Caco-2 (cell line): ENCODE data around the gene CHST9. TPM values are rescaled to one million over a fixed set of nuclear protein-coding genes. Genes with fewer than 3 reads are reported as not detected.

Source experiments
- BruUV-seq: library from RNA; stranded (reverse); fragments of 400-500 nt; replicated peaks from 2 replicates; lab custom pipeline; 2021; lab: Mats Ljungman, UMichigan
- CTCF ChIA-PET: fragments of 300-600 bp; sonication (Branson Sonifier 250); formaldehyde crosslinking; loops from one replicate; lab custom pipeline; 2022; ENCODE audit warnings: antibody characterized with exemption; lab: Charles Lee
- POLR2A ChIA-PET: fragments of 300-600 bp; sonication (Branson Sonifier 250); formaldehyde crosslinking; loops from one replicate; lab custom pipeline; 2022; ENCODE audit warnings: antibody characterized with exemption; lab: Charles Lee
- DNase-seq, 2 experiments: peaks; one replicate each; pipeline versions ENCODE4 v3.0.0 to v3.0.0-alpha.2; 2020 to 2022
- H3K27me3 ChIP-seq: replicated peaks from 2 replicates; pipeline ENCODE4 v1.6.0; 2011; ENCODE audit warnings: low read length; ENCODE audit not compliant: control insufficient read depth, insufficient read depth
- H3K36me3 ChIP-seq: 2 replicates; pipeline ENCODE4 v1.5.1; 2011; ENCODE audit warnings: low read length; ENCODE audit not compliant: control insufficient read depth, insufficient read depth
- H3K4me1 ChIP-seq: fragments of 250-450 bp; sonication (Bioruptor Pico); 2 replicates; pipeline ENCODE4 v1.5.1; 2020; ENCODE audit warnings: mild to moderate bottlenecking
- H3K4me3 ChIP-seq: 2 replicates; pipeline ENCODE4 v1.5.1; 2011; ENCODE audit warnings: low read depth, mild to moderate bottlenecking, control low read depth, low read length
- H3K9me3 ChIP-seq: fragments of 250-450 bp; sonication (Bioruptor Pico); 2 replicates; pipeline ENCODE4 v1.5.1; 2020; ENCODE audit warnings: mild to moderate bottlenecking, moderate library complexity
- H3K27ac Mint-ChIP-seq: one replicate; pipeline ENCODE4 v1.8.0; 2022; ENCODE audit warnings: mixed read lengths; ENCODE audit not compliant: unreplicated experiment
- H3K27me3 Mint-ChIP-seq: one replicate; pipeline ENCODE4 v1.8.0; 2022; ENCODE audit warnings: mixed read lengths; ENCODE audit not compliant: insufficient read depth, unreplicated experiment
- H3K36me3 Mint-ChIP-seq: one replicate; pipeline ENCODE4 v1.8.0; 2022; ENCODE audit warnings: mild to moderate bottlenecking, mixed read lengths; ENCODE audit not compliant: insufficient read depth, unreplicated experiment
- H3K4me1 Mint-ChIP-seq: one replicate; pipeline ENCODE4 v1.8.0; 2022; ENCODE audit warnings: low read depth, mixed read lengths; ENCODE audit not compliant: unreplicated experiment
- H3K4me3 Mint-ChIP-seq: one replicate; pipeline ENCODE4 v1.8.0; 2022; ENCODE audit warnings: mild to moderate bottlenecking, moderate library complexity, mixed read lengths; ENCODE audit not compliant: unreplicated experiment
- H3K9me3 Mint-ChIP-seq: one replicate; pipeline ENCODE4 v1.8.0; 2022; ENCODE audit warnings: mixed read lengths; ENCODE audit not compliant: unreplicated experiment
- intact Hi-C: fragments of 100-400 bp; cut with micrococcal nuclease; formaldehyde crosslinking; loops from one replicate; pipeline ENCODE4 v1.10.0; 2022; ENCODE audit not compliant: unreplicated experiment
- total RNA-seq: library from RNA; stranded (reverse); gene quantifications from 2 replicates; pipeline ENCODE4 v1.2.3, GENCODE V29; 2022
- TF ChIP-seq, protein P1 (sequence below), 2 experiments: fragments of 200-600 bp in 1 of 2; IDR thresholded peaks; 1 replicate in 1 of 2; 2 replicates in 1 of 2; pipeline versions ENCODE4 v1.5.1 to v1.8.0; 2011 to 2022; ENCODE audit warnings: antibody characterized with exemption in 1 of 2, control low read depth in 1 of 2, inconsistent platforms in 1 of 2, low read depth in 1 of 2, low read length in 1 of 2, mild to moderate bottlenecking in 1 of 2, moderate library complexity in 1 of 2; ENCODE audit not compliant: insufficient read depth in 1 of 2, severe bottlenecking in 1 of 2, unreplicated experiment in 1 of 2

CHST9 gene
- total RNA-seq, 1 experiment from 2014 or later = 26.5 TPM

DNA sequence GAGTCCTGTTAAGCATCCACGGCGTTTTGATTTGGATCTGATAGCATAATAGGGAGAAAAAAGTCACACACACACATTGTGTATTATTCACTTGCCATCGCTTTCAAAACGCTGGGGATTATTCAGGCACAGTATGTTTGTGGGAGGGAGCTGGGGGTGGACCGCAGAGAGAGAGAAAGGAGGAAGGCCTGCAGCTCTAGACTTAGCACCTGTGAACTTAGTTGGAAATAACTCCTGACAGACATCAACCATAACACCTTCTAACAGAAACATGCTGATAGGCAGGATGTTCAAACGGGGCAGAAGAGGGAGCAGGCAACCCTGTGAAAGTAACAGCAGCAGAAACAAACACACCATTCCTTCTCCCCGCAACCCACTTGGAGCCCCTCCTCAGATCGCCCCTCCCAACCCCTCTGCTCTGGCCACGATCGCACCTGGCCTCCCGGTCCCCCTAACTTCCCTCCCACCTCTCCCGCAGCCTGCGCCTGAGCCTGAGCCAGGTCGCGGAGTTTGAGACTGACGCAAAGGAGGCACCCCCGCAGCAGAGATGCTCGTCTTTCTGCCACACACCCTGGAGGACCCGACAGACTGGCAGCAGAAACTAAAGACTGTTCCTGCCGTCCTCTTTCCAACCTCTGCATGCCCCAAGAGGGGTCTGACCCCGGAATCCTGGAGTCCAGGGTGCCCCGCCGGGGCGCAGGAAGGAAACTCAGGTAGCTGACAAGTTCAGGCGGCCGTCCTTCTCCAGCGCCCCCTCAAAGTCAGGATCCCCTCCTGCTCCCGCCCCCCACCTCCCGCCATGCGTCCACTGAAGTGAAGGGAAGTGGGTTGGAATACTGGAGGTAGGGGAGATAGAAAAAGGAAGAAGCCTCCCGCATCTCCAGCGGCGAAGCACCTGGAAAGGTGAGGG, 738 bp downstream of the CHST9 start:
- no peak for DNase-seq
- Histone ChIP-seq H3K4me1 (no peaks in the 10 kb centered on the region), H3K36me3 (no peaks in the 10 kb centered on the region), H3K4me3 (peak overlapping the region; percentile 53), H3K9me3 (no peaks in the 10 kb centered on the region), H3K27me3 (no peaks in the 10 kb centered on the region)
- Mint-ChIP-seq H3K36me3 (no peaks in the 10 kb centered on the region), H3K27ac (no peak overlapping the region), H3K9me3 (no peaks in the 10 kb centered on the region), H3K4me3 (peak overlapping the region; percentile 72), H3K27me3 (no peaks in the 10 kb centered on the region), H3K4me1 (no peaks in the 10 kb centered on the region)
- intact Hi-C loops = loop anchor here (1.0 kb wide), 1 partner anchor 14 kb away; no protein-coding TSS in a partner anchor
- TF ChIP-seq, protein P1, sequence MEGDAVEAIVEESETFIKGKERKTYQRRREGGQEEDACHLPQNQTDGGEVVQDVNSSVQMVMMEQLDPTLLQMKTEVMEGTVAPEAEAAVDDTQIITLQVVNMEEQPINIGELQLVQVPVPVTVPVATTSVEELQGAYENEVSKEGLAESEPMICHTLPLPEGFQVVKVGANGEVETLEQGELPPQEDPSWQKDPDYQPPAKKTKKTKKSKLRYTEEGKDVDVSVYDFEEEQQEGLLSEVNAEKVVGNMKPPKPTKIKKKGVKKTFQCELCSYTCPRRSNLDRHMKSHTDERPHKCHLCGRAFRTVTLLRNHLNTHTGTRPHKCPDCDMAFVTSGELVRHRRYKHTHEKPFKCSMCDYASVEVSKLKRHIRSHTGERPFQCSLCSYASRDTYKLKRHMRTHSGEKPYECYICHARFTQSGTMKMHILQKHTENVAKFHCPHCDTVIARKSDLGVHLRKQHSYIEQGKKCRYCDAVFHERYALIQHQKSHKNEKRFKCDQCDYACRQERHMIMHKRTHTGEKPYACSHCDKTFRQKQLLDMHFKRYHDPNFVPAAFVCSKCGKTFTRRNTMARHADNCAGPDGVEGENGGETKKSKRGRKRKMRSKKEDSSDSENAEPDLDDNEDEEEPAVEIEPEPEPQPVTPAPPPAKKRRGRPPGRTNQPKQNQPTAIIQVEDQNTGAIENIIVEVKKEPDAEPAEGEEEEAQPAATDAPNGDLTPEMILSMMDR (IDR thresholded peaks at IDR 0.05; ENCODE audit: insufficient read depth in 1 of 2, low read depth in 1 of 2, low read length in 1 of 2, severe bottlenecking in 1 of 2, unreplicated experiment in 1 of 2) = no peak
- ChIA-PET CTCF (no interaction called here), POLR2A (no interaction called here)
- BruUV-seq = no TSS peak

DNA sequence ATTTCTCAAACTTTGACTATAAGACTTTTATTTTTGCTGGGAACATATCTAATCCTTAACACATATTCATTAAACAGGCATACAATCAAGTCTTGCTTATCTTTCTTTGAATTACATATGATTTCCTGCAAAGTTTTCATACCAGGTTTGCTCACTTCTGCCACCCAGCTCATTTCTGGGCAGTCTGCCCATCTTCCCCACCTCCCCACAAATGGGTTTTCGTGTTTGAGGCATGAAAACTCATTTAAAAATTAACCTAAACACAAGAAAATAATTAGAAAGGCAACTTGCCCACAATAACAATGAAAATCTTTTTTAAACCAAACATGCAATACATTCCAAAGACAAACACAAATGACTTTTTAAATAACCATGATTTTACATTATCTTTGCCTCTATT, 3.4 kb downstream of the CHST9 start:
- no peaks in the 10 kb centered on the region for H3K27me3 Mint-ChIP-seq
- Histone ChIP-seq H3K4me3 (no peak overlapping the region), H3K4me1 (peaks cover 14% of the 10 kb centered on the region; the same call in 1 of the 2 replicates), H3K36me3 (no peaks in the 10 kb centered on the region), H3K9me3 (no peaks in the 10 kb centered on the region), H3K27me3 (no peaks in the 10 kb centered on the region)
- DNase-seq = no peak
- POLR2A ChIA-PET = no interaction called here
- H3K36me3 Mint-ChIP-seq = no peaks in the 10 kb centered on the region
- peaks cover 7% of the 10 kb centered on the region for H3K4me1 Mint-ChIP-seq
- TF ChIP-seq, protein P1 (IDR thresholded peaks at IDR 0.05; ENCODE audit: insufficient read depth in 1 of 2, low read depth in 1 of 2, low read length in 1 of 2, severe bottlenecking in 1 of 2, unreplicated experiment in 1 of 2) = no peak
- H3K4me3 Mint-ChIP-seq = no peak overlapping the region
- intact Hi-C loops = no loop called here
- no TSS peak for BruUV-seq
- CTCF ChIA-PET = no interaction called here
- no peaks in the 10 kb centered on the region for H3K9me3 Mint-ChIP-seq
- no peak overlapping the region for H3K27ac Mint-ChIP-seq

DNA sequence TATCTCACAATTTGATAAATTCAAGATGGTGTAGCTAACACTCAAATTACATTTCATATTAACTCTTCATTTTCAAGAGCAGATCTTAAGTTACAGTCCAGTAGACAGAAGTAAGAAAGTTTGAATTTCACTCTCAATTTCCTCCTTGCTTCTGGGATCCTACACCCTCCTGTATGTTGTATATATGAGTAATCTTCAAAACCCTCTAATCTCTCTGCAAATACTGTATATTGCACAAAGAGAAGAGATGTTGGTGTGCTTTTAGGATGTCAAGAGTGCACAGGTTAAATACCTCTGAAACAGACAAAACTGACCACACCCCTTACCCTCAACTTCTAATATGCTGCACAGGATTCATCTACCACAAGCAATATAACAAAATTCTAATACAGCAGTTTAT, 6.7 kb downstream of the CHST9 start:
- intact Hi-C loops = loop anchor here (1.0 to 5.0 kb wide), 2 partner anchors 20 to 41 kb away; no protein-coding TSS in a partner anchor
- no peaks in the 10 kb centered on the region for H3K36me3 Mint-ChIP-seq
- no peak for DNase-seq
- CTCF ChIA-PET = interaction anchor here (0.6 kb wide), 1 partner anchor 40 kb away, joined by 4 read pairs; no protein-coding TSS in a partner anchor
- Histone ChIP-seq H3K36me3 (no peaks in the 10 kb centered on the region), H3K4me1 (peaks cover 19% of the 10 kb centered on the region; the same call in 1 of the 2 replicates), H3K27me3 (no peaks in the 10 kb centered on the region), H3K9me3 (no peaks in the 10 kb centered on the region), H3K4me3 (no peak overlapping the region)
- H3K9me3 Mint-ChIP-seq = no peaks in the 10 kb centered on the region
- no peak overlapping the region for H3K4me3 Mint-ChIP-seq
- POLR2A ChIA-PET = no interaction called here
- no peak overlapping the region for H3K27ac Mint-ChIP-seq
- peaks cover 14% of the 10 kb centered on the region for H3K4me1 Mint-ChIP-seq
- no peaks in the 10 kb centered on the region for H3K27me3 Mint-ChIP-seq
- TF ChIP-seq, protein P1 (IDR thresholded peaks at IDR 0.05; ENCODE audit: insufficient read depth in 1 of 2, low read depth in 1 of 2, low read length in 1 of 2, severe bottlenecking in 1 of 2, unreplicated experiment in 1 of 2) = no peak
- BruUV-seq = no TSS peak
